ENCODE results near the gene MBD3L2B. TPM values are rescaled to one million over a fixed set of nuclear protein-coding genes. Genes with fewer than 3 reads are reported as not detected.

The MBD3L2B gene
- total RNA-seq, 2 experiments from 2014 or later = not detected

DNA sequence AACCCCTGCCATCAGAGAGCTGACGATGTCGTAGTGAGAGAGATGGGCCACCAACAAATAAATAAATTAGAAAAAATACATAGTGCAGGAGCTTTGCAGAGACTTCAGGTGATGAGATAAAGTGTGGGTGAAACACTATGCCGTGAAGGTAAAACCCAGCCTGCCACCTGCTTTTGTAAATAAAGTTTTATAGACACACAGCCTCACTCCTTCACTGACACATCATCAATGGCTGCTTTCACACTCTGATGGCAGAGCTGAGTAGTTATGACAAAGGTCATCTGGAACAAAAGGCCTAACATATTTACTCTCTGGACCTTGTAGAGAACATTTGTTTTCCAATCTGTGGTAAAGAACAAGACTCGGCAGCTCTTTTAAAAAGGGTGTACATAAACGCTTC, 45.0 kb downstream of the MBD3L2B start:
- BruUV-seq (replicated peaks) = no TSS peak
- no peaks in the 10 kb centered on the region for H3K4me1 ChIP-seq (ENCODE audit: insufficient read depth, low read length, poor library complexity, severe bottlenecking)
- no peak overlapping the region for H3K4me3 ChIP-seq (ENCODE audit: low read depth, low read length, poor library complexity, severe bottlenecking)
- H3K9me3 ChIP-seq (ENCODE audit: low read length) = peaks cover 8% of the 10 kb centered on the region; the same call in 1 of the 2 replicates
- DNase-seq (ENCODE audit: low spot score) = no peak
- H4K20me1 ChIP-seq (ENCODE audit: insufficient read depth, low read length) = no peaks in the 10 kb centered on the region
- H3K9me2 ChIP-seq (ENCODE audit: insufficient read depth, low read length) = no peaks in the 10 kb centered on the region
- ChIA-PET CTCF (ENCODE audit: unreplicated experiment) (no interaction called here), POLR2A (no interaction called here)
- no peaks in the 10 kb centered on the region for H3K36me3 ChIP-seq (ENCODE audit: insufficient read depth, low read length)
- H3K27ac ChIP-seq (ENCODE audit: low read depth, low read length, poor library complexity, severe bottlenecking) = no peak overlapping the region
- H3K4me2 ChIP-seq (ENCODE audit: low read length) = no peak overlapping the region
- TF ChIP-seq, protein P1, sequence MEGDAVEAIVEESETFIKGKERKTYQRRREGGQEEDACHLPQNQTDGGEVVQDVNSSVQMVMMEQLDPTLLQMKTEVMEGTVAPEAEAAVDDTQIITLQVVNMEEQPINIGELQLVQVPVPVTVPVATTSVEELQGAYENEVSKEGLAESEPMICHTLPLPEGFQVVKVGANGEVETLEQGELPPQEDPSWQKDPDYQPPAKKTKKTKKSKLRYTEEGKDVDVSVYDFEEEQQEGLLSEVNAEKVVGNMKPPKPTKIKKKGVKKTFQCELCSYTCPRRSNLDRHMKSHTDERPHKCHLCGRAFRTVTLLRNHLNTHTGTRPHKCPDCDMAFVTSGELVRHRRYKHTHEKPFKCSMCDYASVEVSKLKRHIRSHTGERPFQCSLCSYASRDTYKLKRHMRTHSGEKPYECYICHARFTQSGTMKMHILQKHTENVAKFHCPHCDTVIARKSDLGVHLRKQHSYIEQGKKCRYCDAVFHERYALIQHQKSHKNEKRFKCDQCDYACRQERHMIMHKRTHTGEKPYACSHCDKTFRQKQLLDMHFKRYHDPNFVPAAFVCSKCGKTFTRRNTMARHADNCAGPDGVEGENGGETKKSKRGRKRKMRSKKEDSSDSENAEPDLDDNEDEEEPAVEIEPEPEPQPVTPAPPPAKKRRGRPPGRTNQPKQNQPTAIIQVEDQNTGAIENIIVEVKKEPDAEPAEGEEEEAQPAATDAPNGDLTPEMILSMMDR (conservative IDR thresholded peaks at IDR 0.05; ENCODE audit: low read length) = no peak
- TF ChIP-seq EZH2phosphoT487 (IDR thresholded peaks at IDR 0.05; ENCODE audit: borderline replicate concordance, low read depth, low read length) = no peak
- no peaks in the 10 kb centered on the region for H3K79me2 ChIP-seq (ENCODE audit: insufficient read depth, low read depth, low read length)
- intact Hi-C loops (cut with micrococcal nuclease; ENCODE audit: unreplicated experiment) = no loop called here
- H2AFZ ChIP-seq (ENCODE audit: low read length) = no peak overlapping the region

DNA sequence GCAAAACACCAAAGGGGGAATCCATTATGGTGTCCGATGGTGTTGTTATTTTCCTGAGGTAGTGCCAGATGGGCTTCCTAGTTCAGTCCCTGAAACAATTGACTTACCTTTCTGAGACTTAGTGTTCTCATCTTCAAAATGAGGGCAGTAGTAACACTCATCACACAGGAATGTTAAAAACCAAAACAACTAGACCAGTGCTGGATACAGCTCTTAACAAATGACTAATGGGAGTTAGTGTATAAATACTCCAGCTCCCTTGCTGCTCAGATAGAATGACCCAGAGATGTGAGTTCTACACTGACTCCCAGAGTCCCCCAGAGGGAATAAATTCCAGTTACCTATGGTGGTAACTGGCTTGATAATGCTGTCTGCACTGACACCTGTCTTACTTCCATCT, 49.9 kb downstream of the MBD3L2B start:
- intact Hi-C loops (cut with micrococcal nuclease; ENCODE audit: unreplicated experiment) = no loop called here
- TF ChIP-seq, protein P1 (conservative IDR thresholded peaks at IDR 0.05; ENCODE audit: low read length) = no peak
- TF ChIP-seq EZH2phosphoT487 (IDR thresholded peaks at IDR 0.05; ENCODE audit: borderline replicate concordance, low read depth, low read length) = no peak
- no TSS peak for BruUV-seq (replicated peaks)
- no peak for DNase-seq (ENCODE audit: low spot score)
- Histone ChIP-seq H3K79me2 (ENCODE audit: insufficient read depth, low read depth, low read length) (no peaks in the 10 kb centered on the region), H3K4me3 (ENCODE audit: low read depth, low read length, poor library complexity, severe bottlenecking) (no peak overlapping the region), H3K4me2 (ENCODE audit: low read length) (no peak overlapping the region), H3K36me3 (ENCODE audit: insufficient read depth, low read length) (no peaks in the 10 kb centered on the region), H2AFZ (ENCODE audit: low read length) (peak overlapping the region; percentile 95; the same call in 1 of the 2 replicates), H3K27ac (ENCODE audit: low read depth, low read length, poor library complexity, severe bottlenecking) (no peak overlapping the region), H3K4me1 (ENCODE audit: insufficient read depth, low read length, poor library complexity, severe bottlenecking) (peaks cover 8% of the 10 kb centered on the region), H3K9me2 (ENCODE audit: insufficient read depth, low read length) (no peaks in the 10 kb centered on the region), H4K20me1 (ENCODE audit: insufficient read depth, low read length) (no peaks in the 10 kb centered on the region), H3K9me3 (ENCODE audit: low read length) (peaks cover 14% of the 10 kb centered on the region)
- ChIA-PET CTCF (ENCODE audit: unreplicated experiment) (no interaction called here), POLR2A (interaction anchor here (0.7 kb wide), 1 partner anchor 122 kb away, joined by 3 read pairs; no protein-coding TSS in a partner anchor)

DNA sequence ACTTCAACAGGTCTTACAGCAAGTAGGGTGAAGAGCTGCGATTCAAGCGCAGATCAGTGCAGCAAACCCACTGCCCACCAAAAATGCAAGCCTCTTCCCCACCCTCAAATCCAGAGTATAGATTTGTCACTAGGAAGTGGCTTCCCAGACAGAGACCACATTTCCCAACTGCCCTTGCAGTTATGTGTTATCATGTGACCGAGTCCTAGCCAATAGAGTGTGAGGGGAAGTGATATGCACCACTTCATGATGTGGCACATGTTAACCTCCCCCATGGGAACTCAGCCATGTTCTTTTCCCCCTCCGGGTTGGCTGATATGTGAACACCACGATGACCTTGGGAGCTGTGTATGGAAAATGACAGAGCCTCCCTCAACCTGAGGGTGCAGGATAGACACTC, 50.8 kb downstream of the MBD3L2B start:
- Histone ChIP-seq H3K4me2 (ENCODE audit: low read length) (no peak overlapping the region), H2AFZ (ENCODE audit: low read length) (peak overlapping the region; percentile 95), H3K4me1 (ENCODE audit: insufficient read depth, low read length, poor library complexity, severe bottlenecking) (peaks cover 8% of the 10 kb centered on the region), H3K9me3 (ENCODE audit: low read length) (peaks cover 14% of the 10 kb centered on the region), H3K4me3 (ENCODE audit: low read depth, low read length, poor library complexity, severe bottlenecking) (peak overlapping the region; percentile 18), H3K79me2 (ENCODE audit: insufficient read depth, low read depth, low read length) (no peaks in the 10 kb centered on the region), H3K36me3 (ENCODE audit: insufficient read depth, low read length) (no peaks in the 10 kb centered on the region), H3K9me2 (ENCODE audit: insufficient read depth, low read length) (no peaks in the 10 kb centered on the region), H3K27ac (ENCODE audit: low read depth, low read length, poor library complexity, severe bottlenecking) (no peak overlapping the region), H4K20me1 (ENCODE audit: insufficient read depth, low read length) (no peaks in the 10 kb centered on the region)
- intact Hi-C loops (cut with micrococcal nuclease; ENCODE audit: unreplicated experiment) = no loop called here
- DNase-seq (ENCODE audit: low spot score) = peak; percentile 77
- TF ChIP-seq, protein P1 (conservative IDR thresholded peaks at IDR 0.05; ENCODE audit: low read length) = no peak
- TF ChIP-seq EZH2phosphoT487 (IDR thresholded peaks at IDR 0.05; ENCODE audit: borderline replicate concordance, low read depth, low read length) = no peak
- ChIA-PET POLR2A (interaction anchor here (0.7 kb wide), 2 partner anchors 123 to 767 kb away, joined by 3 read pairs; no protein-coding TSS in a partner anchor), CTCF (ENCODE audit: unreplicated experiment) (no interaction called here)
- BruUV-seq (replicated peaks) = no TSS peak
